Osteoblast (primary cell): ENCODE results near the gene EFNA1. TPM values are rescaled to one million over a fixed set of nuclear protein-coding genes. Genes with fewer than 3 reads are reported as not detected.
A peak's percentile ranks its signal among the peaks of the same experiment; 100 is the strongest.
"Not testable (repeated sequence)": the region's sequence is repeated elsewhere in the genome, so short reads cannot be mapped to it uniquely, and the experiment has no call there.

Source experiments
- DNase-seq: peaks from one replicate; pipeline ENCODE4 v3.0.0; 2011; ENCODE audit warnings: low spot score, mixed read lengths; ENCODE audit not compliant: insufficient read length; ENCODE audit errors: missing footprints
- H2AFZ ChIP-seq: 2 replicates; pipeline ENCODE4 v1.6.0; 2011; ENCODE audit warnings: mild to moderate bottlenecking, low read length
- H3K27ac ChIP-seq: 2 replicates; pipeline ENCODE4 v1.5.1; 2011; ENCODE audit warnings: mild to moderate bottlenecking, low read depth, low read length, moderate library complexity
- H3K27me3 ChIP-seq: 2 replicates; pipeline ENCODE4 v1.6.0; 2012; ENCODE audit warnings: mild to moderate bottlenecking, control low read depth, inconsistent platforms, low read length, moderate library complexity; ENCODE audit not compliant: insufficient read depth
- H3K36me3 ChIP-seq: 2 replicates; pipeline ENCODE4 v1.5.1; 2011; ENCODE audit warnings: mild to moderate bottlenecking, low read length, control low read depth, moderate library complexity; ENCODE audit not compliant: insufficient read depth
- H3K4me1 ChIP-seq: 2 replicates; pipeline ENCODE4 v1.5.1; 2011; ENCODE audit warnings: mild to moderate bottlenecking, low read length, control low read depth, moderate library complexity; ENCODE audit not compliant: insufficient read depth
- H3K4me2 ChIP-seq: 2 replicates; pipeline ENCODE4 v1.6.0; 2011; ENCODE audit warnings: mild to moderate bottlenecking, low read length; ENCODE audit not compliant: insufficient read depth
- H3K4me3 ChIP-seq: fragments of 200-600 bp; sonication (generic); 3 replicates; pipeline ENCODE4 v1.5.1; 2012; ENCODE audit warnings: mild to moderate bottlenecking, low read length, inconsistent platforms; ENCODE audit not compliant: insufficient read depth
- H3K79me2 ChIP-seq: 2 replicates; pipeline ENCODE4 v1.6.0; 2012; ENCODE audit warnings: mild to moderate bottlenecking, low read length, control low read depth, inconsistent platforms; ENCODE audit not compliant: insufficient read depth
- H3K9me3 ChIP-seq: 2 replicates; pipeline ENCODE4 v1.5.1; 2011; ENCODE audit warnings: low read depth, low read length, control low read depth
- H4K20me1 ChIP-seq: 2 replicates; pipeline ENCODE4 v1.6.0; 2012; ENCODE audit warnings: mild to moderate bottlenecking, low read length, control low read depth; ENCODE audit not compliant: insufficient read depth
- CTCF ChIP-seq: IDR thresholded peaks from 2 replicates; pipeline ENCODE4 v1.5.1; 2011; ENCODE audit warnings: mild to moderate bottlenecking, low read depth, low read length, moderate library complexity; ENCODE audit errors: extremely low read depth
- total RNA-seq: library from RNA; depleted of rRNA; stranded (reverse); fragments of >200 nt; gene quantifications from 2 replicates; pipeline ENCODE4 v1.2.3, GENCODE V29; 2012

EFNA1 gene
- total RNA-seq, 1 donor, result 0.36 TPM

DNA sequence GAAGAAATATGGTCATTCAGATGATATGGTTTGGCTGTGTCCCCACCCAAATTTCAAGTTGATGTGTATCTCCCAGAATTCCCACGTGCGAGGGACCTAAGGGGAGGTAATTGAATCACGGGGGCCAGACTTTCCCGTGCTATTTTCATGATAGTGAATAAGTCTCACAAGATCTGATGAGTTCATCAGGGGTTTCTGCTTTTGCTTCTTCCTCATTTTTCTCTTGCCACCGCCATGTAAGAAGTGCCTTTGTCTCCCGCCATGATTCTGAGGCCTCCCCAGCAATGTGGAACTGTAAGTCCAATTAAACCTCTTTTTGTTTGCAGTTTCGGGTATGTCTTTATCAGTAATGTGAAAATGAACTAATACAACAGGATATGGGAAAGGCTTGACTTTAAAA is 14.1 kb downstream of the EFNA1 start:
- no peak for DNase-seq
- TF ChIP-seq CTCF, result no peak
- Histone ChIP-seq H2AFZ (no peak overlapping the region), H3K27me3 (peaks cover 6% of the 10 kb centered on the region), H3K79me2 (peaks cover 32% of the 10 kb centered on the region), H3K4me1 (peaks cover 12% of the 10 kb centered on the region), H4K20me1 (no peaks in the 10 kb centered on the region), H3K36me3 (peaks cover 9% of the 10 kb centered on the region), H3K4me3 (no peak overlapping the region), H3K9me3 (no peaks in the 10 kb centered on the region), H3K27ac (no peak overlapping the region), H3K4me2 (no peak overlapping the region)

DNA sequence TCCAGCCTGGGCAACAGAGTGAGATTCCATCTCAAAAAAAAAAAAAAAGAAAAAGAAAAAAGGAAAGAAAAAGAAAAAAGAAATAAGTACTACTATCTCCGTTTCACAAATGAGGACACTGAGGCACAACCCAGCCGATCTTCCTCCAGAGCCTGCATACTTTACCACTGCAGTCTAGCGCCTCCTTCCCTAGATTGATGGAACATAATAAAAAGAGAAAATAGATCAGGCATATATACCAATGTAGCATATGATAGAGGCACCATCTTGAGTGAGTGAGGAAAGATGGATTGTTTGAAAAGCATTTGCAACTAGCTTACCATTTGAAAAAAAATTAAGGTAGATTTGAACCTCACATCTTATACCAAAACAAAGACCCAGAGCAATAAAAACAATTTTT is 17.8 kb downstream of the EFNA1 start:
- Histone ChIP-seq H3K4me3 (no peak overlapping the region), H3K79me2 (no peaks in the 10 kb centered on the region), H2AFZ (no peak overlapping the region), H3K4me2 (no peak overlapping the region), H4K20me1 (no peaks in the 10 kb centered on the region), H3K27me3 (peaks cover 6% of the 10 kb centered on the region), H3K27ac (no peak overlapping the region), H3K36me3 (no peaks in the 10 kb centered on the region), H3K4me1 (peaks cover 2% of the 10 kb centered on the region), H3K9me3 (no peaks in the 10 kb centered on the region)
- DNase-seq, result no peak
- no peak for TF ChIP-seq CTCF

GRCh38 chr1:155155996-155156643 is 28.4 kb downstream of the EFNA1 start:
- H3K4me2 ChIP-seq, H3K27ac ChIP-seq, H3K4me3 ChIP-seq, H3K79me2 ChIP-seq, H3K4me1 ChIP-seq, H3K9me3 ChIP-seq, H4K20me1 ChIP-seq, DNase-seq, H3K27me3 ChIP-seq, H2AFZ ChIP-seq, H3K36me3 ChIP-seq: not testable (repeated sequence)

DNA sequence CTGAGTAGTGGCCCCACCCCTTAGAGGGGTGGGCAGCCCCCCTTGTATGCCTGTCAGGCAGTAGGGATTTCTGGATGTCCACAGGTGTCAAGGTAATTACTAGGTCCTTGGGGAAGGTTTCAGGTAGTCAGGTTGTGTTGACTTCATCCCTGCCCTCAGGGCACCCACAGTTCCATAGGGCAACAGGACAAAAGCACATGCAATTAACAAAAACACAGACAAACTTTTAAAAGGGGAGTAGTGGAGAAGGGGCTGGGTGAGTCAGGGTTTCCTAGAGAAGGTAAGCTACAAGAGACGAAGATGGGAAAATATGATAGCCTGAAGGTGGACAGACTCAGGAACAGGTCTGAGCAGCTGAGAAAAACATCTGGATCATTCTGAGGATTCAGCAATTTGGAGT is 31.3 kb downstream of the EFNA1 start:
- Histone ChIP-seq H3K27ac (no peak overlapping the region), H3K27me3 (no peaks in the 10 kb centered on the region), H3K36me3 (no peaks in the 10 kb centered on the region), H3K9me3 (no peaks in the 10 kb centered on the region), H3K4me1 (no peaks in the 10 kb centered on the region), H3K4me2 (no peak overlapping the region), H3K79me2 (no peaks in the 10 kb centered on the region), H2AFZ (no peak overlapping the region), H3K4me3 (no peak overlapping the region), H4K20me1 (no peaks in the 10 kb centered on the region)
- no peak for TF ChIP-seq CTCF
- DNase-seq, result peak; percentile 46
